ENCODE results near the gene MED4. TPM values are rescaled to one million over a fixed set of nuclear protein-coding genes. Genes with fewer than 3 reads are reported as not detected.

Gene MED4
- total and polyA plus RNA-seq, 2 of the 8 experiments (the other 6 are each of a cell fraction or from before 2014, with no cell fraction given) = 25.7 to 48.1 TPM

DNA sequence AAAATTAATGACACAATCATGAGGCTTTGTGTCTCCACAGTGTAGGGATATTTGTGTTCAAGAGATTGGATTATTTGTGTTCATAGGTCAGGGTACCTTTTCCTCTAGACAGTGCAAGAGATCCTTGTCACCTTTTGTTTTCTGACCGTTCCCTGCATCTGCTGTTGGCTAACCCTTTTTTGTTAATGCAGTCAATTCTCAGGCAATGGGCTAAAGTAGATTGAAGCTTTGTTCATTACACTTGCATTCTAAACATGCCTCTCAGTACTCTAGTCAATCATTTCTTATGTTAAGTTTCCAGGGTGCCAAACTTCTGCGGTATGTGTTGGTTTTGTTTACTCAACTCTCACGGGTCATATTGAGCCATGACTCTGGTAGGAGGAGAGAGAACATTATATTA is 1.8 kb upstream of the MED4 start:
- H3K4me3 ChIP-seq (ENCODE audit: extremely low read depth in 1 of 4, insufficient read depth in 2 of 4, low read depth in 3 of 4, low read length in 4 of 4) = peak overlapping the region in 1 of 4 experiments; percentile 18; a peak in 1 of 8 replicates
- peaks cover 5% of the 10 kb centered on the region for H3K23me2 ChIP-seq (ENCODE audit: low read depth, low read length)
- H2AK5ac ChIP-seq (ENCODE audit: low read depth, low read length) = no peak overlapping the region
- H3K4ac ChIP-seq (replicated peaks; ENCODE audit: insufficient read length, low read depth, low read length) = no peak overlapping the region
- no peak overlapping the region for H4K8ac ChIP-seq (ENCODE audit: extremely low read depth, insufficient read depth, low read length)
- peaks cover 4% of the 10 kb centered on the region; the same call in 1 of the 2 replicates for H3K79me1 ChIP-seq (ENCODE audit: low read depth, low read length)
- no peak overlapping the region for H4K5ac ChIP-seq (ENCODE audit: insufficient read length, low read depth, low read length)
- FAIRE-seq (peak; percentile 39), DNase-seq (ENCODE audit: low read depth in 1 of 2, low spot score in 2 of 2) (peak in 1 of 2 experiments; percentile 27)
- no peak overlapping the region for H2BK120ac ChIP-seq (replicated peaks; ENCODE audit: low read depth, low read length)
- H3K4me1 ChIP-seq (replicated peaks in 1 of 4; ENCODE audit: control insufficient read depth in 3 of 4, insufficient read depth in 4 of 4, low read length in 3 of 4) = peaks cover 0 to 7% (median 0%) of the 10 kb centered on the region in 4 experiments; a peak in 2 of 7 replicates
- H2BK20ac ChIP-seq (ENCODE audit: low read length) = no peak overlapping the region
- H2BK15ac ChIP-seq (ENCODE audit: low read length) = no peak overlapping the region
- H3K79me2 ChIP-seq (ENCODE audit: control insufficient read depth in 1 of 2, insufficient read depth in 2 of 2, low read length in 2 of 2) = peaks cover 23 to 32% of the 10 kb centered on the region in 2 experiments
- H3K27ac ChIP-seq (ENCODE audit: low read depth, low read length) = no peak overlapping the region
- no peak overlapping the region for H4K91ac ChIP-seq (replicated peaks; ENCODE audit: insufficient read length, low read length)
- H4K20me1 ChIP-seq (replicated peaks in 1 of 2; ENCODE audit: control insufficient read depth in 1 of 2, insufficient read depth in 2 of 2, low read length in 2 of 2) = no peaks in the 10 kb centered on the region
- H3K27me3 ChIP-seq (replicated peaks in 1 of 4; ENCODE audit: control insufficient read depth in 3 of 4, extremely low read depth in 1 of 4, insufficient read depth in 3 of 4, low read length in 3 of 4) = no peaks in the 10 kb centered on the region
- H3K4me2 ChIP-seq (ENCODE audit: insufficient read depth in 1 of 2, low read depth in 2 of 2, low read length in 2 of 2) = peak overlapping the region; percentile 39 to 43; a peak in 3 of 4 replicates
- ChIA-PET POLR2A (ENCODE audit: partially characterized antibody) (no interaction called here), CTCF (ENCODE audit: partially characterized antibody) (interaction anchor here (0.5 kb wide), 1 partner anchor 31 kb away, joined by 3 read pairs; no protein-coding TSS in a partner anchor)
- H3K36me3 ChIP-seq (ENCODE audit: control insufficient read depth in 2 of 4, insufficient read depth in 4 of 4, low read length in 3 of 4) = no peaks in the 10 kb centered on the region
- H2BK5ac ChIP-seq (ENCODE audit: low read depth, low read length) = no peak overlapping the region
- peak; percentile 29; the same call in 1 of the 2 replicates for TF ChIP-seq SP1 (IDR thresholded peaks at IDR 0.05; ENCODE audit: low read depth, low read length)
- no peak for TF ChIP-seq KDM4A (IDR thresholded peaks at IDR 0.05; ENCODE audit: low read depth, low read length, severe bottlenecking)
- peak; percentile 49 for TF ChIP-seq NANOG (IDR thresholded peaks at IDR 0.05; ENCODE audit: insufficient read depth, low read depth, low read length, poor library complexity, severe bottlenecking)
- no peak for TF ChIP-seq BCL11A (IDR thresholded peaks at IDR 0.05; ENCODE audit: low read depth in 2 of 2, low read length in 2 of 2)
- peak in 1 of 2 experiments; percentile 43; a peak in 1 of 3 replicates for TF ChIP-seq EP300 (IDR thresholded peaks at IDR 0.05; ENCODE audit: borderline replicate concordance in 1 of 2, low read depth in 2 of 2, low read length in 2 of 2)
- no peak overlapping the region for H3K23ac ChIP-seq (ENCODE audit: insufficient read length)
- H3K9ac ChIP-seq (replicated peaks in 1 of 4; ENCODE audit: extremely low read depth in 1 of 4, low read depth in 3 of 4, low read length in 3 of 4) = no peak overlapping the region
- no peak overlapping the region for H2BK12ac ChIP-seq (ENCODE audit: low read depth, low read length)
- no peak overlapping the region for H3K56ac ChIP-seq (replicated peaks; ENCODE audit: insufficient read length, low read depth, low read length)
- no peak overlapping the region for H3K18ac ChIP-seq (ENCODE audit: extremely low read depth, low read length)
- 43% methylated on average over 3 of the region's 3 CpGs; no CpG with 5 or more reads in 1 of the 2 experiments for WGBS, 2 experiments (ENCODE audit: extremely low coverage in 1 of 2, insufficient coverage in 1 of 2, insufficient read length in 1 of 2, insufficient replicate concordance in 2 of 2, low coverage in 1 of 2, low lambda C conversion rate in 2 of 2, missing lambda C conversion rate in 1 of 2)
- H3K14ac ChIP-seq (ENCODE audit: insufficient read length) = no peak overlapping the region
- peak overlapping the region; percentile 20 for H2AFZ ChIP-seq (ENCODE audit: low read length)
- H3K9me3 ChIP-seq (ENCODE audit: insufficient read depth in 2 of 2, low read depth in 1 of 2, low read length in 1 of 2) = no peaks in the 10 kb centered on the region
